ENCODE measurements around the gene ITPR3.

- TF ChIP-seq CTCF (IDR thresholded peaks at IDR 0.05) (no peak), POLR2AphosphoS5 (IDR thresholded peaks at IDR 0.05) (no peak)
Measured at GRCh38 chr6:33658982-33659689, 38.0 kb downstream of the ITPR3 start.

All from sigmoid colon (tissue), 4 donors.